Neuronal stem cell (in vitro differentiated cells): ENCODE results near the gene CACNA1C.

Experiments used
- DNase-seq: peaks from one replicate; pipeline ENCODE4 v3.0.0-alpha.2; 2013; ENCODE audit warnings: low spot score
- H2AFZ ChIP-seq: one replicate; pipeline ENCODE4 v1.6.1; 2013; ENCODE audit warnings: mild to moderate bottlenecking, low read length, inconsistent platforms
- H2AK5ac ChIP-seq: 2 replicates; pipeline ENCODE4 v1.6.1; 2013; ENCODE audit warnings: low read depth, mild to moderate bottlenecking, inconsistent platforms, low read length, moderate library complexity, mixed read lengths
- H2BK120ac ChIP-seq: 2 replicates; pipeline ENCODE4 v1.6.1; 2013; ENCODE audit warnings: low read depth, mild to moderate bottlenecking, inconsistent platforms, low read length, moderate library complexity, mixed read lengths
- H2BK12ac ChIP-seq: one replicate; pipeline ENCODE4 v1.6.1; 2013; ENCODE audit warnings: low read length, inconsistent platforms
- H2BK15ac ChIP-seq: 2 replicates; pipeline ENCODE4 v1.6.1; 2013; ENCODE audit warnings: mild to moderate bottlenecking, low read length, inconsistent platforms, mixed read lengths
- H2BK5ac ChIP-seq: one replicate; pipeline ENCODE4 v1.6.1; 2013; ENCODE audit warnings: inconsistent platforms, mild to moderate bottlenecking, low read length, moderate library complexity
- H3K14ac ChIP-seq: one replicate; pipeline ENCODE4 v1.6.1; 2013; ENCODE audit warnings: low read length, inconsistent platforms
- H3K18ac ChIP-seq: 2 replicates; pipeline ENCODE4 v1.6.1; 2013; ENCODE audit warnings: low read length, inconsistent platforms
- H3K23ac ChIP-seq: 2 replicates; pipeline ENCODE4 v1.6.1; 2013; ENCODE audit warnings: low read depth, mild to moderate bottlenecking, mixed read lengths, low read length, inconsistent platforms; ENCODE audit not compliant: poor library complexity
- H3K27ac ChIP-seq: replicated peaks from 3 replicates; pipeline ENCODE4 v1.5.1; 2013; ENCODE audit warnings: low read length, inconsistent platforms
- H3K27me3 ChIP-seq, 3 experiments: 2 replicates each; pipeline ENCODE4 v1.6.1; 2013; ENCODE audit warnings: low read length in 3 of 3, mild to moderate bottlenecking in 2 of 3, inconsistent platforms in 1 of 3, low read depth in 1 of 3, mixed read lengths in 1 of 3, moderate library complexity in 1 of 3; ENCODE audit not compliant: control insufficient read depth in 3 of 3, insufficient read depth in 3 of 3
- H3K36me3 ChIP-seq, 2 donors: replicated peaks in 1 of 2; 2 replicates each; pipeline ENCODE4 v1.6.1; 2013; ENCODE audit warnings: low read length in 2 of 2; ENCODE audit not compliant: control insufficient read depth in 2 of 2, insufficient read depth in 2 of 2
- H3K4ac ChIP-seq: 2 replicates; pipeline ENCODE4 v1.6.1; 2013; ENCODE audit warnings: inconsistent platforms, mild to moderate bottlenecking, low read length, moderate library complexity
- H3K4me1 ChIP-seq, 2 donors: 1 replicate in 1 of 2; 2 replicates in 1 of 2; pipeline ENCODE4 v1.6.1; 2013; ENCODE audit warnings: low read length in 2 of 2, low read depth in 1 of 2; ENCODE audit not compliant: control insufficient read depth in 2 of 2, insufficient read depth in 1 of 2
- H3K4me2 ChIP-seq: one replicate; pipeline ENCODE4 v1.6.1; 2013; ENCODE audit warnings: mild to moderate bottlenecking, low read length, inconsistent platforms; ENCODE audit not compliant: insufficient read depth, poor library complexity, severe bottlenecking
- H3K4me3 ChIP-seq, 2 donors: 2 replicates each; pipeline ENCODE4 v1.5.1; 2013; ENCODE audit warnings: low read length in 2 of 2, mild to moderate bottlenecking in 2 of 2, inconsistent platforms in 1 of 2, moderate library complexity in 1 of 2
- H3K79me1 ChIP-seq: one replicate; pipeline ENCODE4 v1.6.1; 2013; ENCODE audit warnings: low read depth, mild to moderate bottlenecking, inconsistent platforms, low read length, moderate library complexity
- H3K9ac ChIP-seq: one replicate; pipeline ENCODE4 v1.6.1; 2013; ENCODE audit warnings: mild to moderate bottlenecking, low read depth, low read length, inconsistent platforms; ENCODE audit not compliant: poor library complexity
- H3K9me3 ChIP-seq, 2 donors: replicated peaks in 1 of 2; 2 replicates each; pipeline versions ENCODE3 to v1.6.1; 2013; ENCODE audit warnings: low read length in 2 of 2, mild to moderate bottlenecking in 2 of 2, inconsistent platforms in 1 of 2, low read depth in 1 of 2, mixed read lengths in 1 of 2, moderate library complexity in 1 of 2; ENCODE audit not compliant: control insufficient read depth in 2 of 2, insufficient read depth in 1 of 2
- H4K8ac ChIP-seq: one replicate; pipeline ENCODE4 v1.6.1; 2013; ENCODE audit warnings: low read depth, mild to moderate bottlenecking, inconsistent platforms, low read length, moderate library complexity
- H4K91ac ChIP-seq: one replicate; pipeline ENCODE4 v1.6.1; 2013; ENCODE audit warnings: low read length, low read depth, mild to moderate bottlenecking, inconsistent platforms; ENCODE audit not compliant: poor library complexity
- WGBS, 2 donors: extraction: QIAGEN DNeasy Blood & Tissue Kit; methylation state at CpG; one replicate each; pipeline ENCODE4 v1.1.7; 2013; ENCODE audit warnings: missing lambda C conversion rate in 2 of 2, mixed read lengths in 1 of 2; ENCODE audit not compliant: insufficient read length in 2 of 2, insufficient replicate concordance in 1 of 2; ENCODE audit errors: extremely low coverage in 2 of 2; 5-methylcytosine and 5-hydroxymethylcytosine counted together

Gene CACNA1C

GRCh38 chr12:2376908-2377657 lies 324.3 kb downstream of the CACNA1C start:
- Histone ChIP-seq H4K8ac (no peak overlapping the region), H3K18ac (peak overlapping the region; percentile 79), H2BK120ac (no peak overlapping the region), H3K79me1 (no peaks in the 10 kb centered on the region), H3K23ac (no peak overlapping the region), H2AFZ (peak overlapping the region; percentile 51), H3K4ac (no peak overlapping the region), H2BK15ac (no peak overlapping the region), H3K4me2 (no peak overlapping the region), H3K9me3 (no peaks in the 10 kb centered on the region), H3K36me3 (no peaks in the 10 kb centered on the region), H3K14ac (no peak overlapping the region), H3K9ac (no peak overlapping the region), H3K27ac (no peak overlapping the region), H2AK5ac (no peak overlapping the region), H2BK12ac (no peak overlapping the region), H3K27me3 (peaks cover 0 to 5% (median 0%) of the 10 kb centered on the region in 3 experiments), H4K91ac (peak overlapping the region; percentile 65), H3K4me3 (no peak overlapping the region), H2BK5ac (no peak overlapping the region), H3K4me1 (peaks cover 0 to 21% of the 10 kb centered on the region in 2 donors)
- WGBS, 2 donors = no CpG with 5 or more reads among the region's 20 CpGs
- peak; percentile 39 for DNase-seq

GRCh38 chr12:2378835-2379330 lies 326.1 kb downstream of the CACNA1C start:
- DNase-seq = no peak
- Histone ChIP-seq H3K79me1 (no peaks in the 10 kb centered on the region), H4K91ac (no peak overlapping the region), H3K18ac (no peak overlapping the region), H4K8ac (no peak overlapping the region), H2AFZ (no peak overlapping the region), H3K4me1 (peaks cover 0 to 14% of the 10 kb centered on the region in 2 donors), H2BK120ac (no peak overlapping the region), H3K4me2 (no peak overlapping the region), H3K27me3 (no peaks in the 10 kb centered on the region), H3K14ac (no peak overlapping the region), H2BK12ac (no peak overlapping the region), H2BK5ac (no peak overlapping the region), H3K36me3 (no peaks in the 10 kb centered on the region), H3K9me3 (no peaks in the 10 kb centered on the region), H3K4ac (no peak overlapping the region), H3K4me3 (no peak overlapping the region), H2BK15ac (no peak overlapping the region), H3K9ac (no peak overlapping the region), H3K23ac (no peak overlapping the region), H2AK5ac (no peak overlapping the region), H3K27ac (no peak overlapping the region)
- WGBS, 2 donors = no CpG with 5 or more reads among the region's 7 CpGs

- Histone ChIP-seq H3K36me3 (no peaks in the 10 kb centered on the region), H3K9me3 (no peaks in the 10 kb centered on the region), H4K8ac (no peak overlapping the region), H3K4me3 (no peak overlapping the region), H3K9ac (no peak overlapping the region), H3K79me1 (no peaks in the 10 kb centered on the region), H3K4me2 (no peak overlapping the region), H3K4ac (no peak overlapping the region), H2BK120ac (no peak overlapping the region), H4K91ac (no peak overlapping the region), H2BK5ac (no peak overlapping the region), H3K23ac (no peak overlapping the region), H2AFZ (no peak overlapping the region), H3K27me3 (no peaks in the 10 kb centered on the region), H2AK5ac (no peak overlapping the region), H3K4me1 (peaks cover 0 to 11% of the 10 kb centered on the region in 2 donors), H3K27ac (no peak overlapping the region), H2BK12ac (no peak overlapping the region), H3K14ac (no peak overlapping the region), H2BK15ac (no peak overlapping the region), H3K18ac (no peak overlapping the region)
- no peak for DNase-seq
- no CpG with 5 or more reads among the region's 2 CpGs for WGBS, 2 donors
These were observed 328.2 kb downstream of the CACNA1C start for GRCh38 chr12:2380946-2381345.

GRCh38 chr12:2382370-2383155 lies 329.8 kb downstream of the CACNA1C start:
- Histone ChIP-seq H2AFZ (no peak overlapping the region), H2BK5ac (no peak overlapping the region), H3K36me3 (no peaks in the 10 kb centered on the region), H3K27me3 (no peaks in the 10 kb centered on the region), H3K4ac (no peak overlapping the region), H3K18ac (no peak overlapping the region), H3K4me2 (no peak overlapping the region), H3K9me3 (no peaks in the 10 kb centered on the region), H3K4me1 (peaks cover 0 to 2% of the 10 kb centered on the region in 2 donors), H3K79me1 (no peaks in the 10 kb centered on the region), H2BK120ac (no peak overlapping the region), H3K23ac (no peak overlapping the region), H3K27ac (no peak overlapping the region), H3K14ac (no peak overlapping the region), H2AK5ac (no peak overlapping the region), H4K91ac (no peak overlapping the region), H3K9ac (no peak overlapping the region), H3K4me3 (no peak overlapping the region), H4K8ac (no peak overlapping the region), H2BK12ac (no peak overlapping the region), H2BK15ac (no peak overlapping the region)
- DNase-seq = no peak
- WGBS, 2 donors = no CpG with 5 or more reads among the region's 5 CpGs
